HG03378 (cell line): ENCODE measurements around the gene CPE.
A peak's percentile ranks its signal among the peaks of the same experiment; 100 is the strongest.

Experiments
- ATAC-seq: cut with Tn5 transposase; IDR thresholded peaks from one replicate; pipeline ENCODE4 v1.9.1; 2021; ENCODE audit warnings: mild to moderate bottlenecking, moderate library complexity; ENCODE audit not compliant: unreplicated experiment

Gene CPE

GRCh38 chr4:165505958-165506837 is 127.4 kb downstream of the CPE start:
- no peak for ATAC-seq

GRCh38 chr4:165506849-165507248 is 128.0 kb downstream of the CPE start:
- ATAC-seq = no peak

- ATAC-seq = no peak
These were observed 128.6 kb downstream of the CPE start for GRCh38 chr4:165507381-165507780.

GRCh38 chr4:165508372-165509120 is 129.7 kb downstream of the CPE start:
- ATAC-seq = no peak

- ATAC-seq = no peak
These were observed 133.6 kb downstream of the CPE start for GRCh38 chr4:165512424-165512823.

- ATAC-seq = no peak
These were observed 135.9 kb downstream of the CPE start for GRCh38 chr4:165514739-165515138.

GRCh38 chr4:165515201-165515600 is 136.4 kb downstream of the CPE start:
- no peak for ATAC-seq

- no peak for ATAC-seq
These were observed 137.5 kb downstream of the CPE start for GRCh38 chr4:165516281-165516833.

- no peak for ATAC-seq
These were observed 138.4 kb downstream of the CPE start for GRCh38 chr4:165517216-165517615.

- ATAC-seq = no peak
These were observed 139.3 kb downstream of the CPE start for GRCh38 chr4:165518024-165518616.

- ATAC-seq = no peak
These were observed 139.9 kb downstream of the CPE start for GRCh38 chr4:165518686-165519085.

- ATAC-seq = no peak
These were observed 140.8 kb downstream of the CPE start for GRCh38 chr4:165519591-165519990.

- ATAC-seq = no peak
These were observed 141.3 kb downstream of the CPE start for GRCh38 chr4:165520086-165520485.

- no peak for ATAC-seq
These were observed 143.2 kb downstream of the CPE start for GRCh38 chr4:165522050-165522449.

GRCh38 chr4:165524532-165525190 is 145.9 kb downstream of the CPE start:
- ATAC-seq = no peak

GRCh38 chr4:165532976-165533375 is 154.2 kb downstream of the CPE start:
- ATAC-seq = no peak

- peak; percentile 66 for ATAC-seq
These were observed 158.3 kb downstream of the CPE start for GRCh38 chr4:165537028-165537648.

- no peak for ATAC-seq
These were observed 161.0 kb downstream of the CPE start for GRCh38 chr4:165539801-165540200.

GRCh38 chr4:165540206-165540830 is 161.5 kb downstream of the CPE start:
- ATAC-seq = no peak
